H1 (cell line): ENCODE data around the gene LRP2BP. TPM values are rescaled to one million over a fixed set of nuclear protein-coding genes. Genes with fewer than 3 reads are reported as not detected.

Experiments used
- CTCF ChIA-PET: fragments of 300-600 bp; sonication (Branson Sonifier 250); formaldehyde crosslinking; loops from one replicate; lab custom pipeline; 2021; ENCODE audit not compliant: partially characterized antibody; lab: Charles Lee
- POLR2A ChIA-PET: fragments of 300-600 bp; sonication (Branson Sonifier 250); formaldehyde crosslinking; loops from one replicate; lab custom pipeline; 2021; ENCODE audit warnings: inconsistent platforms; ENCODE audit not compliant: partially characterized antibody; lab: Charles Lee
- DNase-seq, 2 experiments: peaks; one replicate each; pipeline versions ENCODE4 v3.0.0 to v3.0.0-alpha.2; 2010 to 2022; ENCODE audit warnings: low spot score in 2 of 2, low read depth in 1 of 2, mixed read lengths in 1 of 2
- FAIRE-seq: peaks from 2 replicates; lab custom pipeline; 2011; peaks lifted over from hg19 to GRCh38; lab: Jason Lieb, UNC
- H2AFZ ChIP-seq: 2 replicates; pipeline ENCODE4 v1.8.1; 2012; ENCODE audit warnings: low read length, inconsistent platforms
- H2AK5ac ChIP-seq: 2 replicates; pipeline ENCODE4 v1.6.1; 2013; ENCODE audit warnings: low read depth, low read length
- H2BK120ac ChIP-seq: replicated peaks from 2 replicates; pipeline ENCODE3; 2013; ENCODE audit warnings: low read depth, low read length, inconsistent platforms
- H2BK12ac ChIP-seq: 2 replicates; pipeline ENCODE4 v1.6.1; 2013; ENCODE audit warnings: low read depth, low read length
- H2BK15ac ChIP-seq: 2 replicates; pipeline ENCODE4 v1.6.1; 2013; ENCODE audit warnings: low read length
- H2BK20ac ChIP-seq: 2 replicates; pipeline ENCODE4 v1.6.1; 2013; ENCODE audit warnings: low read length
- H2BK5ac ChIP-seq: 2 replicates; pipeline ENCODE4 v1.6.1; 2013; ENCODE audit warnings: low read depth, low read length
- H3K14ac ChIP-seq: 2 replicates; pipeline ENCODE4 v1.6.1; 2013; ENCODE audit warnings: inconsistent platforms; ENCODE audit not compliant: insufficient read length
- H3K18ac ChIP-seq: 2 replicates; pipeline ENCODE4 v1.6.1; 2013; ENCODE audit warnings: low read length; ENCODE audit errors: extremely low read depth
- H3K23ac ChIP-seq: 2 replicates; pipeline ENCODE4 v1.6.1; 2013; ENCODE audit warnings: inconsistent platforms; ENCODE audit not compliant: insufficient read length
- H3K23me2 ChIP-seq: 2 replicates; pipeline ENCODE4 v1.6.1; 2013; ENCODE audit warnings: low read depth, low read length
- H3K27ac ChIP-seq: 2 replicates; pipeline ENCODE4 v1.6.1; 2011; ENCODE audit warnings: low read depth, low read length, inconsistent platforms
- H3K27me3 ChIP-seq, 4 experiments: replicated peaks in 1 of 4; 1 replicate in 1 of 4; 2 replicates in 3 of 4; pipeline versions ENCODE4 v1.6.1 to v1.8.1; 2011 to 2013; ENCODE audit warnings: low read length in 3 of 4, mild to moderate bottlenecking in 3 of 4, inconsistent platforms in 2 of 4, mixed read lengths in 2 of 4, moderate library complexity in 1 of 4; ENCODE audit not compliant: control insufficient read depth in 3 of 4, insufficient read depth in 3 of 4; ENCODE audit errors: extremely low read depth in 1 of 4
- H3K36me3 ChIP-seq, 4 experiments: 2 replicates each; pipeline versions ENCODE4 v1.6.1 to v1.8.1; 2011 to 2013; ENCODE audit warnings: mild to moderate bottlenecking in 4 of 4, low read length in 3 of 4, moderate library complexity in 2 of 4, control low read depth in 1 of 4, inconsistent platforms in 1 of 4; ENCODE audit not compliant: insufficient read depth in 4 of 4, control insufficient read depth in 2 of 4
- H3K4ac ChIP-seq: replicated peaks from 2 replicates; pipeline ENCODE3; 2013; ENCODE audit warnings: low read length, low read depth, mixed read lengths, inconsistent platforms; ENCODE audit not compliant: insufficient read length
- H3K4me1 ChIP-seq, 4 experiments: replicated peaks in 1 of 4; 1 replicate in 1 of 4; 2 replicates in 3 of 4; pipeline versions ENCODE4 v1.6.1 to v1.8.1; 2011 to 2013; ENCODE audit warnings: low read length in 3 of 4, inconsistent platforms in 2 of 4, mixed read lengths in 1 of 4; ENCODE audit not compliant: insufficient read depth in 4 of 4, control insufficient read depth in 3 of 4
- H3K4me2 ChIP-seq, 2 experiments: 2 replicates each; pipeline versions ENCODE4 v1.6.1 to v1.8.1; 2011 to 2013; ENCODE audit warnings: low read depth in 2 of 2, low read length in 2 of 2, control low read depth in 1 of 2, inconsistent platforms in 1 of 2, mild to moderate bottlenecking in 1 of 2; ENCODE audit not compliant: insufficient read depth in 1 of 2
- H3K4me3 ChIP-seq, 4 experiments: fragments of 200-600, 300-600 bp in 1 of 4; sonication (generic), shearing (Covaris generic), sonication (Bioruptor Twin) in 1 of 4; 2 replicates each; pipeline versions ENCODE4 v1.5.1 to v1.8.1; 2011 to 2016; ENCODE audit warnings: low read length in 4 of 4, low read depth in 3 of 4, control low read depth in 2 of 4, inconsistent platforms in 2 of 4, mild to moderate bottlenecking in 2 of 4, mixed read lengths in 1 of 4, moderate library complexity in 1 of 4; ENCODE audit not compliant: insufficient read depth in 2 of 4; ENCODE audit errors: extremely low read depth in 1 of 4
- H3K56ac ChIP-seq: replicated peaks from 2 replicates; pipeline ENCODE3; 2013; ENCODE audit warnings: low read depth, mild to moderate bottlenecking, mixed read lengths, low read length, inconsistent platforms; ENCODE audit not compliant: insufficient read length
- H3K79me1 ChIP-seq: 2 replicates; pipeline ENCODE4 v1.6.1; 2013; ENCODE audit warnings: low read depth, low read length, control low read depth
- H3K79me2 ChIP-seq, 2 experiments: 2 replicates each; pipeline versions ENCODE4 v1.6.1 to v1.8.1; 2012 to 2013; ENCODE audit warnings: low read length in 2 of 2, mild to moderate bottlenecking in 2 of 2, inconsistent platforms in 1 of 2; ENCODE audit not compliant: insufficient read depth in 2 of 2, control insufficient read depth in 1 of 2
- H3K9ac ChIP-seq, 4 experiments: replicated peaks in 1 of 4; 1 replicate in 1 of 4; 2 replicates in 3 of 4; pipeline versions ENCODE4 v1.6.1 to v1.8.1; 2011 to 2013; ENCODE audit warnings: low read depth in 3 of 4, low read length in 3 of 4, control low read depth in 2 of 4, mild to moderate bottlenecking in 2 of 4, moderate library complexity in 2 of 4, inconsistent platforms in 1 of 4; ENCODE audit errors: extremely low read depth in 1 of 4
- H3K9me3 ChIP-seq, 2 experiments: 2 replicates each; pipeline versions ENCODE4 v1.6.1 to v1.8.1; 2012 to 2013; ENCODE audit warnings: mild to moderate bottlenecking in 2 of 2, moderate library complexity in 2 of 2, control low read depth in 1 of 2, inconsistent platforms in 1 of 2, low read depth in 1 of 2, low read length in 1 of 2, mixed read lengths in 1 of 2; ENCODE audit not compliant: insufficient read depth in 2 of 2
- H4K20me1 ChIP-seq, 2 experiments: replicated peaks in 1 of 2; 2 replicates each; pipeline versions ENCODE3 to v1.8.1; 2011 to 2013; ENCODE audit warnings: inconsistent platforms in 2 of 2, low read length in 2 of 2, mild to moderate bottlenecking in 1 of 2; ENCODE audit not compliant: insufficient read depth in 2 of 2, control insufficient read depth in 1 of 2
- H4K5ac ChIP-seq: 2 replicates; pipeline ENCODE4 v1.6.1; 2013; ENCODE audit warnings: low read length, low read depth, mixed read lengths, inconsistent platforms; ENCODE audit not compliant: insufficient read length
- H4K8ac ChIP-seq: 2 replicates; pipeline ENCODE4 v1.8.0; 2013; ENCODE audit warnings: mild to moderate bottlenecking, moderate library complexity, low read length, inconsistent platforms; ENCODE audit not compliant: insufficient read depth; ENCODE audit errors: extremely low read depth
- H4K91ac ChIP-seq: replicated peaks from 2 replicates; pipeline ENCODE3; 2013; ENCODE audit warnings: low read length, mixed read lengths, inconsistent platforms; ENCODE audit not compliant: insufficient read length
- EGR1 ChIP-seq: IDR thresholded peaks from 2 replicates; pipeline ENCODE4 v1.6.1; 2011; ENCODE audit warnings: low read depth, low read length, borderline replicate concordance
- EP300 ChIP-seq, 2 experiments: IDR thresholded peaks; 1 replicate in 1 of 2; 2 replicates in 1 of 2; pipeline ENCODE4 v1.6.1; 2011 to 2012; ENCODE audit warnings: low read depth in 2 of 2, low read length in 2 of 2, mild to moderate bottlenecking in 2 of 2, borderline replicate concordance in 1 of 2, inconsistent platforms in 1 of 2, moderate library complexity in 1 of 2
- GTF2F1 ChIP-seq: IDR thresholded peaks from 2 replicates; pipeline ENCODE4 v1.6.1; 2012; ENCODE audit warnings: low read depth, low read length, improper control_type of control experiment, borderline replicate concordance
- HDAC6 ChIP-seq: IDR thresholded peaks from one replicate; pipeline ENCODE4 v1.7.1; 2012; ENCODE audit warnings: low read depth, mild to moderate bottlenecking, inconsistent platforms, low read length, moderate library complexity
- KDM4A ChIP-seq: IDR thresholded peaks from one replicate; pipeline ENCODE4 v1.7.1; 2012; ENCODE audit warnings: low read depth, mild to moderate bottlenecking, moderate library complexity, low read length, inconsistent platforms; ENCODE audit not compliant: severe bottlenecking
- RFX5 ChIP-seq: IDR thresholded peaks from 2 replicates; pipeline ENCODE4 v1.6.1; 2011; ENCODE audit warnings: low read depth, low read length, improper control_type of control experiment, borderline replicate concordance
- SP4 ChIP-seq: IDR thresholded peaks from 2 replicates; pipeline ENCODE4 v1.6.1; 2012; ENCODE audit warnings: low read length, inconsistent platforms
- SRF ChIP-seq: IDR thresholded peaks from 2 replicates; pipeline ENCODE4 v1.6.1; 2011; ENCODE audit warnings: mild to moderate bottlenecking, low read depth, low read length, moderate library complexity
- TAF1 ChIP-seq: IDR thresholded peaks from 2 replicates; pipeline ENCODE4 v1.6.1; 2011; ENCODE audit warnings: mild to moderate bottlenecking, low read depth, low read length
- TBP ChIP-seq: IDR thresholded peaks from 2 replicates; pipeline ENCODE4 v1.6.1; 2011; ENCODE audit warnings: low read depth, low read length, improper control_type of control experiment
- TCF12 ChIP-seq: IDR thresholded peaks from 2 replicates; pipeline ENCODE4 v1.6.1; 2011; ENCODE audit warnings: low read depth, mild to moderate bottlenecking, low read length
- WGBS, 2 experiments: shearing (Covaris generic) in 1 of 2; methylation state at CpG; one replicate each; pipeline versions ENCODE4 v1.1.6 to v1.1.7; 2013 to 2015; ENCODE audit warnings: low lambda C conversion rate in 2 of 2, mixed read lengths in 2 of 2, inconsistent platforms in 1 of 2, low coverage in 1 of 2, missing lambda C conversion rate in 1 of 2; ENCODE audit not compliant: insufficient replicate concordance in 2 of 2, insufficient coverage in 1 of 2, insufficient read length in 1 of 2; ENCODE audit errors: extremely low coverage in 1 of 2, missing lambda C conversion rate in 1 of 2; 5-methylcytosine and 5-hydroxymethylcytosine counted together
- polyA plus RNA-seq, 7 experiments: library from polyadenylated mRNA; depleted of rRNA in 3 of 7; stranded (reverse) in 5 of 7; unstranded in 2 of 7; fragments of >200 nt in 5 of 7; fragments of 200-250 nt in 2 of 7; gene quantifications; 1 replicate in 5 of 7; 2 replicates in 1 of 7; 4 replicates in 1 of 7; pipeline versions ENCODE4 v1.2.1 to v1.2.3, GENCODE V29; 2011 to 2013; ENCODE audit warnings: missing spikeins in 2 of 7, mixed read lengths in 2 of 7
- total RNA-seq: library from RNA; stranded (reverse); fragmentation: NEBNext Ultra II Directional; extraction: Animal tissue kit (Norgen Biotek cat#: 25700); gene quantifications from 2 replicates; pipeline ENCODE4 v1.2.1, GENCODE V29; 2021
- TF ChIP-seq, protein P1 (sequence below): IDR thresholded peaks from 2 replicates; pipeline ENCODE4 v1.6.1; 2012; ENCODE audit warnings: low read length, inconsistent platforms

The LRP2BP gene
- total and polyA plus RNA-seq, 2 of the 8 experiments (the other 6 are each of a cell fraction or from before 2014, with no cell fraction given): 0.12 to 0.30 TPM

GRCh38 chr4:185374573-185374972 is 21.2 kb downstream of the LRP2BP start:
- Histone ChIP-seq H3K23ac (no peak overlapping the region), H3K56ac (no peak overlapping the region), H3K9me3 (no peaks in the 10 kb centered on the region), H2BK12ac (no peak overlapping the region), H3K18ac (no peak overlapping the region), H4K20me1 (no peaks in the 10 kb centered on the region), H4K5ac (no peak overlapping the region), H2BK20ac (no peak overlapping the region), H3K4ac (no peak overlapping the region), H2BK15ac (no peak overlapping the region), H3K79me2 (no peaks in the 10 kb centered on the region), H2BK120ac (no peak overlapping the region), H3K36me3 (peaks cover 0 to 6% (median 0%) of the 10 kb centered on the region in 4 experiments; a peak in 3 of 8 replicates), H3K23me2 (no peaks in the 10 kb centered on the region), H4K91ac (no peak overlapping the region), H3K4me1 (peaks cover 0 to 4% (median 3%) of the 10 kb centered on the region in 4 experiments; a peak in 2 of 7 replicates), H2BK5ac (no peak overlapping the region), H3K4me3 (no peak overlapping the region), H4K8ac (no peak overlapping the region), H2AK5ac (no peak overlapping the region), H3K4me2 (no peak overlapping the region), H3K79me1 (no peaks in the 10 kb centered on the region), H3K27ac (no peak overlapping the region), H3K9ac (no peak overlapping the region), H2AFZ (no peak overlapping the region), H3K27me3 (no peaks in the 10 kb centered on the region), H3K14ac (no peak overlapping the region)
- TF ChIP-seq GTF2F1 (no peak), HDAC6 (no peak), RFX5 (no peak), TAF1 (no peak), TCF12 (no peak), EP300 (IDR thresholded peaks at IDR 0.05; ENCODE audit: borderline replicate concordance in 1 of 2, low read depth in 2 of 2, low read length in 2 of 2) (no peak), EGR1 (no peak), TBP (no peak), SP4 (no peak), SRF (no peak), KDM4A (no peak)
- TF ChIP-seq, protein P1, sequence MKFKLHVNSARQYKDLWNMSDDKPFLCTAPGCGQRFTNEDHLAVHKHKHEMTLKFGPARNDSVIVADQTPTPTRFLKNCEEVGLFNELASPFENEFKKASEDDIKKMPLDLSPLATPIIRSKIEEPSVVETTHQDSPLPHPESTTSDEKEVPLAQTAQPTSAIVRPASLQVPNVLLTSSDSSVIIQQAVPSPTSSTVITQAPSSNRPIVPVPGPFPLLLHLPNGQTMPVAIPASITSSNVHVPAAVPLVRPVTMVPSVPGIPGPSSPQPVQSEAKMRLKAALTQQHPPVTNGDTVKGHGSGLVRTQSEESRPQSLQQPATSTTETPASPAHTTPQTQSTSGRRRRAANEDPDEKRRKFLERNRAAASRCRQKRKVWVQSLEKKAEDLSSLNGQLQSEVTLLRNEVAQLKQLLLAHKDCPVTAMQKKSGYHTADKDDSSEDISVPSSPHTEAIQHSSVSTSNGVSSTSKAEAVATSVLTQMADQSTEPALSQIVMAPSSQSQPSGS: no peak
- DNase-seq (no peak), FAIRE-seq (no peak)
- POLR2A ChIA-PET: interaction anchor here (0.7 to 0.9 kb wide), 3 partner anchors 16 to 70 kb away, joined by 3 read pairs; no protein-coding TSS in a partner anchor
- WGBS, 2 experiments: 94% methylated on average over 6 of the region's 6 CpGs; no CpG with 5 or more reads in 1 of the 2 experiments
- CTCF ChIA-PET: interaction anchor here (1.0 kb wide), 1 partner anchor 318 kb away, joined by 3 read pairs; no protein-coding TSS in a partner anchor
